HG02884 (cell line): ENCODE data around the gene CDC42BPB.
"Not testable (repeated sequence)": the region's sequence is repeated elsewhere in the genome, so short reads cannot be mapped to it uniquely, and the experiment has no call there.

Experiments
- ATAC-seq: cut with Tn5 transposase; IDR thresholded peaks from one replicate; pipeline ENCODE4 v1.9.1; 2021; ENCODE audit warnings: mild to moderate bottlenecking, moderate library complexity; ENCODE audit not compliant: unreplicated experiment

CDC42BPB gene

DNA sequence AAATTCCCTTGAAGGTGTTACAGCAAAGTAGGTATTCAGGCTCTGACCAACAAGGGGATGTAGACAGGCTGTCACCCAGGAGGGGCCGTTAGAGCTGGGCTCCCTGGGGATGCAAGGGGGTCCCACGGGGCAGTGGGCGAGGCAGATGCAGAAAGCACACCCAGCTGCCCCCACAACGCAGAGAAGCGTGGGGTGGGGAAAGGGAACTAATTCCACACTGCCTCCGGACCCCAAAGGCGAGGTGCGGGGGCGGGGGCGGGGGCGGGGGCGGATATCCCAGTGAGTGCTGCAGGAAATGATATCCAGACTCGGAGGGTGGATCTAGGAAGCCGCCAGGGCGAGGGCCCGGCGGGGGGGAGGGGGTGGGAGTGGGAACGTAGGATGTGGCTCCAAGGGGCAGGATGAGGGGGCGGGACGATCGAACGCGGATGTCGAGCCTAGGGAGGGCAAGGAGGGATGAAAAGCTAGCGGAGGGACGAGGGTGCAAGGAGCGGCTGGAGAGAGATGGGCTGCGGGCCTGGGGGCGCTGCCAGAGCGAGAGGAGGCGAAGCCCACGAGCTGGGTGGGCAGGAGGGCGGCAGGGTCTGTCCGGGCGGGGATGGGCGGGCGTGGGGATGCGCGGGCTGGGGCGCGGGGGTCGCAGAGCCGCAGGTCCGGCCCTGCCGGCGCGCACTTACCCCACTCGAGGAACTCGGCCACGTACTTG lies 874 bp downstream of the CDC42BPB start:
- no peak for ATAC-seq

DNA sequence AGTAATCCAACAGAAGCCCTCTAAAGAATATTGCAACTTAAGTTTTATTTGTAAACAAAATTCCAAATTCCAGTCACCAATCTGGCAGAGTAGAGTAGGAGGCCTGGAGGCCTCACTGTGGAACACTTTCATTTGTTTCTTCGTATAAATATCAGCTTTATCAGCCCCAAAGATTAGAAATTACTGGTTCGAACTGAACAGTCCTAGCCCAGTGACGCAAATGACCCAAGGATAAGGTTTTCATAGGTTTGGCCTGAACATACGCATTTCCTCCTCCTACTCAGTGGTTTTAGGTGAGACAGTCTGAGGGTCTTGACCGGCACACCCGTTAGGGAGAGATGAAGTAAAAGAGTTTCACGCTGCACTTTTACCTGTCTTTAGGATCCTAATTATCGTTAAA lies 1.7 kb downstream of the CDC42BPB start:
- ATAC-seq, result no peak

DNA sequence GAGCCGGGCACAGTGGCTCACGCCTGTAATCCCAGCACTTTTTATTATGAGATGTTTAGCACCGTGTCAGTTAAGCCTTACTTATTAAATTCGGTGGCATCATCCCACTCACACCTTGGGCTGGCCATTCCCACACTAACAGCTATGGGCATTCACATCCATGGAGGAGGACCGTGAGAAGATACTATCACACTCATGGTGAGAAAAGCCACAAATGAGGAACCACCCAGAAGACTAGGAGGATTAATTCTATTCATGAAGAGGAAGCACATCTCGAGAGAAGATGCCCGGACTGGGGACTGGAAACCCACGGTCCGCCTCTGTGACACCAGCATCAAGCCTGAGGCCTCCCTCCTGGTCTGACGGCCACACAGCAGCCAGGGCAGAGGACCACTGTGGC lies 4.9 kb downstream of the CDC42BPB start:
- no peak for ATAC-seq

DNA sequence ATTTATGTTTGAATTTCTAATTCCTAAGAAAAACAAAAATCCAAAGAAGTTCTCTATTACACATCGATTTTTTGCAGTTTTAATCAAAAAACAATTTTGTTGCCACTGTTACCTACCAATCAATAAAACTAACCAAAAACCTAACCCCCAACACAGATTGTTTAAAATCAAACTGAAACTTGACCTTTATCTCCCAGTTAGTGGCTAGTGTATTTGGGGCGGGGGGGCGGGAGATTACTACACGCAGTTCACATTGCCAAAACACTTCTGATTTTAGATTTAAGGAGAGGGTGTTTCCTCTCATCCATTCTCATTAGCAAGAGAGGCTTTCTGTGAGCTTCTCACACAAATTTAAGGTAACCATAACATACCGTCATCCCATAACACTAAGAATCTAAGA lies 6.4 kb downstream of the CDC42BPB start:
- ATAC-seq, result no peak

DNA sequence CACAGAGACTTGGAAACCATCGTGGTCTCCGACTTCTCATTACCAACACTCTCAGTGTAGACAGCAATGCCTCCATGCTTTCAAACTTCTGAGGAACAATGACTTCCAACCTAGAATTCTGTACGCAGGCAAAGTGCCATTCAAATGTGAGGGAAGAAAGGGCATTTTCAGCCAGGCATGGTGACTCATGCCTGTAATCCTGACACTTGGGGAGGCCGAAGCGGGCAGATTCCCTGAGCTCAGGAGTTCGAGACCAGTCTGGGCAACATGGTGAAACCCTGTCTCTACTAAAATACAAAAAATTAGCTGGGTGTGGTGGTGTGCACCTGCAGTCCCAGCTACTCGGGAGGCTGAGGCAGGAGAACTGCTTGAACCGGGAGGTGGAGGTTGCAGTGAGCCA lies 9.9 kb downstream of the CDC42BPB start:
- not testable (repeated sequence) for ATAC-seq

DNA sequence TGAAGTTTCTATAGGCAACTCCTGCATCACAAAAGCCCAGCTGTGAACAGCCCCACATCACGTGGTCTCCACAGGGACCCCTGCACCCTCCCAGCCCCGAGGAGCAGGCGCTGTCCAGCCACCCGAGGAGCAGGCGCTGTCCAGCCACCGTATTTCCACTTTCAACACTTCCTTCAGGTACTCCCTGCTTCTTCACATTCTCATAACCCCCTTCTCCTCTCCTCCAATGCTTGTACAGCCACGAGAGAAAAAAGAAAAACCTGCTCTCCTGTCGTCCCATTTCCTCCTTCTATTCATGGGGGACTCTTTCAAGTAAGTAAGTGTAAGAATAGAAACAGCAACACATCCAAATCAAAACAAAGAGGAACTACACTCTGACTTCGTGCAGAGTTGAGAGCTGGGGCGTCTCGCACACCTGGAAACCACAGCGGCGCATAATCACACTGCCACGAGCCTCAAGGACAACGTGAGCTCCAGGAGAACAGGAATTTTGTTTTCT lies 11.9 kb downstream of the CDC42BPB start:
- ATAC-seq, result no peak

DNA sequence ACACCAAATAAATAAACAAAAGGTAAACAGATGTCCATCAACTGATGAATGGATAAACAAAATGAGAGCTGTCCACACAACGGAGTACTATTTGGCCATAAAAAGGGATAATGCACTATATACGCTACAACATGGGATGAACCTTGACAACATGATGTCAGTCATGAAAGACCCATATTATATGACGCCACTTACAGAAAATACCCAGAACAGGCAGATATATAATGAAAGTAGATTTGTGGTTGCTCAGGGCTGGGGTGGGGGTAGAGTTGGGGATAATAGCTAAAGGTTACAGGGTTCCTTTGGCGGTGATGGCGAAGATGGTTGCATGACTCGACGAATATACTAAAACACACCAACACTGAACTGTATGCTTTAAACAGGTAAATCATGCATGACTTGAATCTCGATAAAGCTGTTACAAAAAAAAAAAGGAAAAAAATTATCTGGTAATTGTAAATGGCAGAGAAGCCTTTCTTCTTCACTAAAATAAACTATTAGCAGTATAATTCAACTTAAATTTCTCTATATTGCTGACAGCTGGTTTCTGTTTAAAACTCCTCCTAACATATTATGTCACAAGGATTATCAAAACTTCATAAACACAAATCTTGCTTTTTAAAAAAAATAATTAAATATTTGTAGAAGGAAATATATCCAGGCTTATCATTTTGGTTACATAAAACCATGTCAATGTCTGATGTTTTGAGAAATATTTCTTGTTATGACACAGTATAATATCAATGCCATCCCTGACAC lies 13.9 kb downstream of the CDC42BPB start:
- ATAC-seq, result no peak

DNA sequence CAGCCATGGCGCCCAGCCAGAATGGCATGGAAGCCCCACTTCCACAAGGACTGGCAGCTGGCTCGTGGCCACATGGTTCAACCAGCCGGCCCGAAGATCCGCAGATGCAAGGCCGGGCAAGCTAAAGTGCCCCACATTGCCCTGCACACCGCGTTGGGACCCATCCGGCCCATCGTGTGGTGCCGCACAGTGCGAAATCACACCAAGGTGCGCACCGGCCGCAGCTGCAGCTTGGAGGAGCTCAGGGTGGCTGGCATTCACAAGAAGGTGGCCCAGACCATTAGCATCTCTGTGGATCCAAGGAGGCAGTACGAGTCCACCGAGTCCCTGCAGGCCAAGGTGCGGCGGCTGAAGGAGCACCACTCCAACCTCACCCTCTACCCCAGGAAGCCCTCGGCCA lies 15.9 kb downstream of the CDC42BPB start:
- no peak for ATAC-seq

DNA sequence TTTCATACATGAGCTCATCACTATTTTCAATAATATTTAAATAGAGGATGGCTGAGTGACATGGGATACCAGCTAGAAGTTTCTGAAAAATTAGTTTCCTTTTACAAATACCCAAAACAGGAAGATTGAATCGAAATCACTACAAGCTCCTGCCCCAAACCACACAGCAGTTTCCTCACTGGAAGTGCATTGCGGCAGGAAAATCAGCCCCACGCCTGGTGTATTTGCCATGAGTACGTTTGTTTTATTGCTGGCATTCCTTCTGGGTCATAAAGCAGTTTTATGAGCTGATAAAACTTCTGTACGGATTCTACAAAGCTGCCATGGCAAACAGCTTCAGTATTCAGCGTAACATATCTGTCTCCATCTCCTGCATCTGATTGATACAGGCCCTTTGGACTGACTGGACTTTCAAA lies 23.7 kb downstream of the CDC42BPB start:
- no peak for ATAC-seq

DNA sequence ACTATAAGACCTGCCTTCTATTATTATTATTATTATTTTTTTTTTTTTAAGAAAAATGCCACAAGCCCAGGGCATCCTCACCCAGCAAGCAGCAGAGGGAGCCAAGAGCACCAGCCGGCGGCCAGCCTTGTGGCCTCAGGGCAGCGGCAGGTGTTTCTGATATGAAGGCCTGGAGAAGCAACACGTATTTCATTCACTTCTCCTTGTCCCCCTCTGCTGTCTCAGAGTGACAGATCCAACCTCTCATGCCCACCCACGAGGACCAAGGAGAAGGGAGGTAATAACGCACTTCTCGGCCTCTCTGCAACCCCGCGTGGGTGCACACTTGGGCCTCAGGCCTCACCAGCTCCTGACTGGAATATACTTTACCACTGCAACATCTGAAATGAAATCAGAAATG lies 25.4 kb downstream of the CDC42BPB start:
- ATAC-seq, result no peak

DNA sequence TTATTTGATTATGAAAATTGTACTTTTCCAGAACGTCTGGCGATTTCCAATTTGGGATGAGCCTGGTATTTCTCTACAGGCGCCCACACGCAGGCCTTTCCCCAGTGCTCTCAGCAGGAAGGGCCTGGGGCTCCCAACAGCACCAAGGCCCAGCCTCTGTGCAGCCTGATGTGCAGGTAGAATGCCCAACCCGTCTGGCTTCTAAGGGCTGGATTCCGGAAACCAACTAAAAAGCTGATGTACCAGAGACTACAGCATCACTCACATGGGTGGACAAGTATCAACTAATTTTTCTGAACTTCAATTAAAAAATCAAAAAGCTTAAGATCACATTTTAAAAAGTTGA lies 25.8 kb downstream of the CDC42BPB start:
- no peak for ATAC-seq

DNA sequence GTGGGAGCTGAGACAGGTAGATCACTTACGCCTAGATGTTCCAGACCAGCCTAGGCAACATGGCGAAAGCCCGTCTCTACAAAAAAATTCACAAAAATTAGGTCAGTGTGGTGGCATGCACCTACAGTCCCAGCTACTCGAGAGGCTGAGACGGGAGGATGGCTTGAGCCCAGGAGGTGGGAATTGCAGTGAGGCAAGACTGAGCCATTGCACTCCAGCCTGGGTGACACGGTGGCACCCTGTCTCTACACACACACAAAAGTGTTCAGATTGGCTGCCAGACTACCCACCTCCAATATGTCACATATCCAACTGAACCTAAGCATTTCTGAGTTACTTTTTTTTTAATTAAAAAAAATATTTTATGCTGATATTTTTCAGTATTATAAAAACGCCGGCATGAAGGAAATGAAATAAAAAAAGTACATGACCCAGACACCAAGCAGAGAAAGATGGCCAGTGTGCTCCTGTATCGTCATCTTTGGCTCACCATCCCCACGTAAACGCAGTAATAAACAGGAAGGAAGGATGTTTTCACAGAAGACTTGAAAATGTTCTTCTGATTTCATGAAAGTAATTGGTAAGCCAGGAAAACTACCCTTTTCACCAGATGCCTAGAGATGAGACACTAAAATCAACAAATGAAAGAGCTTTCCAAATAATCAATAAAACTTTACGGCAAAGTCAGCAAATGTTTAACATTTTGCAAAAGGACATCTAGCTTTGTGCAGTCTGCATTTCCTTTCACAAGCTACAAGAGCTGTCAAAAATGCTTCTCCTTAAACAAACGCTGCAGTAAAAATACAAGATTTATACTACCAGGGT lies 26.4 kb downstream of the CDC42BPB start:
- no peak for ATAC-seq

DNA sequence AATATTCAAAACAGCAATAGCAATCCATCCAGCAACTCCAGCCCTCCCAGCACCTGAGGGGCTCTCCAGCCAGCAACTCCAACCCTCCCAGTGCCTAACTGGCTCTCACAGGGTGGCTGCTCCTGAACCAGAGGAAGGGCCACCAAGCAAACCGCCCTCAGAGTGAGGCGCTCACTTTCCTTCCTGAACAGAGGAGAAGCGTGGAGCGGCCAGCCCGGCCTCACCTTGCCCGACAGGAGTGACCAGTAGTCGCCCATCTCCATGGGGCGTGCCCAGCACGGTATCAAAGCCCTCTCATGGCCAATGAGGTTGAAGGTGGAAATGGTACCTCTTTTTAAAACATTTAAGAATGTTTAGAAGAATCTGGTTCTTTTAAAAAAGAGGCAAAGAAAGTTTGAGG lies 27.4 kb downstream of the CDC42BPB start:
- no peak for ATAC-seq

DNA sequence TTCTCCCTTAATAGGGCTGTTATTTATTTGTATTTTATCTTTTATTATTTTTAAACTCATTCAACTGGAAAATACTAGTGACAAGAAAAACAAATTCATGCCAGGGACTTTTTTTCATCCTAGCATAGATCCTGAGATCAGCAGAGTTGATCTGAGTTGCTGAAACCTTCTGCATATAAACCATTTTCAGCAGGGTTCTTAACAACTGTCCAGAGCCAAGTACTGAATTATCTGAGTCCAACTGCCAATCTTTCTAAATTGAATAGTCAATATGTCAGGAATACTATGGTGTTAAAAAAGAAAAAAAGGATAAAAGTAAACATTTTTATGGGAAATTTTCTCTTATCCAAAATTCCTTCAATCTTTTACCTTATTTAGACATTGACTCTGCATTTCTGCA lies 28.6 kb downstream of the CDC42BPB start:
- no peak for ATAC-seq

DNA sequence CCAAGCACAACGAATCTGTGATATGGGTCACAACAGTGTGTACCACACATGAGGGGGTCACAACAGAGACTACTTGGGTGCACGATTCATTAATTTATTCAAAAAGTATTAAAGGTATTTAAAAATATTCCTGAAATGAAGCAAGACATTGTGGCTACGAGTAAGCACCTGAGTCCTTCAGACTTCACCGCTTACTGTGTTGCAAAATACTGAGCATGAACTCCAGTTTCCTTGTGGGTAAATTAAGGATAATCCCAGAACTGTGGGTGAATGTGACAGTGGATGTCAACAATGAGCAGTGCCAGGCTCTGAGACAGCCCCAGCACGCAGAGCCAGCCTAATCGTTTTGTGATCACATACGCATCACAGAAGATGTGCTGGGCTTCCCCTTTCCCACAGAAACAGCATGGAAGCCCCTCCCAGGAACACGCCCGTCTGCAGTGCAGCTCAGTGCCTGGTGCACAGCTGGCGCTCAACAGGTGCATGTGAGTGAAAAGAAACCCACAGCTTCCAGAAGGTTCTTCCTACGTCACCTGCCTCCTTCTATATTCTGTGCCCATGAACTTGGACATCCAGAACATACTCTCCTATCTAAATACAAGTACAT lies 29.1 kb downstream of the CDC42BPB start:
- ATAC-seq, result no peak

DNA sequence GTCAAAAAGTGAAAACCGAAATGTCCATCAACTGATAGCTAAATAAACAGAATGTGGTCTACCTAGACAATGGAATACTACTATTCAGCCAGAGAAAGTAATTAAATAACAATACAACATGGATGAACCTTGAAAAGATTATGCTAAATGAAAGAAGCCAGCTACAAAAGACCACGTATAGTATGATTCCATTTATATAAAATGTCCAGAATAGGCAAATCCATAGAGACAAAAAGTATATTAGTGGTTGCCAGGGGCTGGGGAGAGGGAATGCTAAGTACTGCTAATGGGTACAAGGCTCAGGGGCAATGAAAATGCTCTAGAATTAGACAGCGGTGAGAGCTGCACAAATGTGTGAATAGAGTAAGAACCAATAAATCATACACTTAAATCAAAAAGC lies 29.9 kb downstream of the CDC42BPB start:
- no peak for ATAC-seq

DNA sequence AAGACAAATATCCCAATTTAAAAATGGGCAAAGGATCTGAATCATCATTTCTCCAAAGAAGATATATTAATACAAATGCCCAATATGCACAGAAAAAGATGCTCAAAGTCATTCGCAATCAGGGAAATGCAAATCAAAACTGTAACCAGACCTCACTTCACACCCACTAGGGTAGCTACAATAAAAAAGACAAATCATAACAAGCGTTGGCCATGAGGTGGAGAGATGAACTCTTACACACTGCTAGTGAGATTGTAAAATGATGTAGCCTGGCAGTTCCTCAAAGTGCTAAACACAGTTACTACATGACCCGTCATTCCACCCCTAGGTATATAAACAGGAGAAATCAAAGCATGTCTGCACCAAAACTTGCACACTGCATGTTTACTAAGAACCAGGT lies 30.4 kb downstream of the CDC42BPB start:
- no peak for ATAC-seq

DNA sequence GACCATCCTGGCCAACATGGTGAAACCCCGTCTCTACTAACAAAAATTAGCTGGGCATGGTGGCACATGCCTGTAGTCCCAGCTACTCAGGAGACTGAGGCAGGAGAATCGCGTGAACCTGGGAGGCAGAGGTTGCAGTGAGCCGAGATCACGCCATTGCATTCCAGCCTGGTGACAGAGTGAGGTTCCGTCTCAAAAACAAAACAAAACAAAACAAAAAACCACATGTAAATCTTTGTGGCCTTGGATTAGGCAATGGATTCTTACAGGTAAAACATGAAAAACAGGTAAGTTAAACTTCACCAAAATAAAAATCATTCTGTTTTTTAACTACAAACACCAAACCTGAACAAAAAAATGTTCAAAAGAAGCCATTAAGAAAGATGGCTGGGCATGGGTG lies 31.2 kb downstream of the CDC42BPB start:
- ATAC-seq, result not testable (repeated sequence)

DNA sequence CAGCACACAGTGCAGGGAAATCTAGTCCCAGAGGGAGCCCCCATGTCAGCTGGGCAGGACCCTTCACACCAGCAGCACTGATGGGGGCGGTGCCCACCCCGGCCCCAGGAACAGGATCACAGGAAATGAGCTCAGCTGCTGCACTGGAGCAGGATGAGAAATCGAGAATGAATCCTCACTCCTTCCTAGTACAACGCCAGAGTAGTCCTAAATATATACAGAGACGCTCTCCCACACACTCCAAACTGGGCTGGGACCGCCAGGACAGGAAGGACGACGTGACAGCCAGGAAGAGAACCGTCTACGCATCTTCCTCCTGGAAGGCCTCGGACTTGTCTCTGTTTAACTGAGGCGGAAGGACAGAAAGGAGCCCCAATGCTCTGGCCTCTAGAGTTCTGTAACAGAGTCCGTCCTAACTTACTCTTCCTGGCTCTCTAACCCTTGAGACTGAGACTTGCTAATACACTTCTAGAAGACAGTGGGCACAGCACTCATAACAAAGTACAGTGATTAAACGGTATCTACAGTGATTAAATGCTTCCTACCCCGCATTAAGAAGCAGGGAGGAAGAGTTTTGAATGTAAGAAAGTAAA lies 33.4 kb downstream of the CDC42BPB start:
- no peak for ATAC-seq

DNA sequence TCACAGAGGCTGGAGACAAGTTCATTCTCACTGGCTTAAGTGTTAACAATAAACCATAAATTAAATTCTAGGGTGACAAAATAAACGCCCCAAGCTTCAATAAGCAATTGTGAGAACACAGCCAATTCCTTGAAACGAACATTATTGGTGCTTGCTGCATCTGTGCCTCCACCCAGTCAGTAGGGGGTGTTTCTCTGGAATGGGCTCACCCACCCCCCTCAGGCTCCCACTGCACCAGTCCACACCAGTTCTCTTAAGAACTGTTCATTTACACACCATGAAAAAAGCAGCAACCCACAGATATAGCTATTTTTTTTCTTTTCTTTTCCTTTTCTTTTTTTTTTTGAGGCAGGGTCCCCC lies 34.7 kb downstream of the CDC42BPB start:
- no peak for ATAC-seq
